HG02678 (cell line): ENCODE data around the gene NPIPA7.
"Not testable (repeated sequence)": the region's sequence is repeated elsewhere in the genome, so short reads cannot be mapped to it uniquely, and the experiment has no call there.

Source experiments
- ATAC-seq: cut with Tn5 transposase; IDR thresholded peaks from one replicate; pipeline ENCODE4 v1.9.1; 2021; ENCODE audit warnings: mild to moderate bottlenecking, moderate library complexity; ENCODE audit not compliant: unreplicated experiment

Gene NPIPA7

DNA sequence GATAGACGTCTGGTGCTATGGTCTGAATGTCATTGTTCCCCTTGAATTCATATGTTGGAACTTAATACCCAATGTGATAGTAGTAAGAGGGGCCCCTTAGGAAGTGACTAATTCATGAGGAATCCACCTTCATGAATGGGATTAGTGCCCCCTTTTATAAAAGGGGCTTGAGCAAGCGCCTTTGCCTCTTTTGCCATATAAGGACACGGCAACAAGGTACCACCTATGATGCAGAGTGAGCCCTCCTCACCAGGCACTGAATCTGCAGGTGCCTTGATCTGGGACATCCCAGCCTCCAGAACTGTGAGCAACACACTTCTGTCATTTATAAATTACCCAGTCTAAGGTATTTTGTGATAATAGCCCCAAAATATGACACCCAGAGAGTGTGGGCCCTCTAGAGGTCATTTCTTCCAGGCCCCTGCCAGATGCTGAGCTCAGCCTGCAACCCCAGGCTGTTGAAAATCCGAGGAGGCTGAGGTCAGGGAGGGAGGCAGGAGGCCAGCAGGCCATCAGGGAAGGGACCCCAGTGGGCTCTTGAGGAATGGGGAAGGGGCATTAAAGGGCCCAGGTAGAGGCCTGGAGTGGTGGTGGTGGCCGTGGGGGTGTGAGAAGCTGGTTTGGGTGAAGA, 39.1 kb downstream of the NPIPA7 start:
- ATAC-seq = not testable (repeated sequence)

- not testable (repeated sequence) for ATAC-seq
These were observed 41.6 kb downstream of the NPIPA7 start for GRCh38 chr16:16420515-16420914.

- not testable (repeated sequence) for ATAC-seq
These were observed 46.2 kb downstream of the NPIPA7 start for GRCh38 chr16:16425146-16425545.

DNA sequence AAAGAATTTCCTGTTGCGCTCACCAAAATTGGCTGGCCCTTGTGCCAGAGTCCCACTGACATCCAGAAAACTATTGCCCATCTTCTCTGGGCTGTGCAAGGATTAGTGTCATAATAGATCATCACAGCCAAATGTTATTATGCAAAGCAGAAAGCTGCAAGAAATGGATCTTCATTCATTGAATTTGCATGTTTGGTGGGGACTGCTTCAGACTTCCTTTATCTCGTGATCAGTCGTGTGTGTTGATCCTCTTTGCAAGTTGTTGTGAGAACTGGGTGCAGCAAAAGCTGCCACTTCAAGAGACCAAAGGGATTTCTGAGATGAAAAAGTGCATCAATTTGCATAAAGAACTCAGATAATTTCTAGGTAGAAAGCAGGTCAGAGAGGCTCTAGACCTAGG, 52.2 kb downstream of the NPIPA7 start:
- ATAC-seq = not testable (repeated sequence)

DNA sequence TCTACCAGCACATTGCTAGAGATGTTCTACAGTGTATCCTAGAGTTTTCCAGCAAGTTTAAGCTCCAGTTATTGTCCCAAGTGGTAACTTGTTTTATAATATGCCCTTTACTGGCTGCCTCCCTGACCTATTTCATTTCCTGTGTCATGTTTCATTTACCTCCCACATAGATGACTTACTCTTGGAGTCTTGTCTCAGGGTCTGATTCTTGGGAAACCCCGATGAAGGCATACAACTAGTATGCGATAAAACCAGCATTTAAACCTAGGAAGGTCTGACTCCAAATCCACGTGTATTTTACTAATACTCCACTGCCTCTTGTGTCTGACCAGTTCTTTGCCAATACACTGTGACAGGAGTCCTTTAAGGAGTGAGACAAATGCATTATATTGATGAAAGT, 55.8 kb downstream of the NPIPA7 start:
- ATAC-seq = not testable (repeated sequence)

DNA sequence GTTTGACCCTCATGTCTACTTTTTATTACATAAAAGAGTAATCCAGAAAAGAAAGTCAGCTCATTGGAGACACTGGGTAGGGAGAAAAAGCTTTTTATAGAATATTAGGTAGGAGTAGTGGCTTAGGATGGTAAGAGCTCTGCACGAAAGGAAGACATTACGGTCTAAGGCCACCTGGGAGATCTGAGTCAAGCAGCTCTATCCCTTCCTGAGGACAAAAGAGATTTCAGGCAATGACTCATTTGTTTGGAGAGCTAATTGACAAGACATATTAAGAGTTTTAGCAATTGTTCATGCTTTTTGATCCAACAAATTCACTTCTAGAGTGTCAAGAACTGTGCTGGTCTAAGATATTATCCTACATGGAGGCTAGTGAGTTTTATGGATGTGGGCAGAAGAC, 62.5 kb downstream of the NPIPA7 start:
- ATAC-seq = not testable (repeated sequence)
